ENCODE data around the gene ARSI.

The ARSI gene

DNA sequence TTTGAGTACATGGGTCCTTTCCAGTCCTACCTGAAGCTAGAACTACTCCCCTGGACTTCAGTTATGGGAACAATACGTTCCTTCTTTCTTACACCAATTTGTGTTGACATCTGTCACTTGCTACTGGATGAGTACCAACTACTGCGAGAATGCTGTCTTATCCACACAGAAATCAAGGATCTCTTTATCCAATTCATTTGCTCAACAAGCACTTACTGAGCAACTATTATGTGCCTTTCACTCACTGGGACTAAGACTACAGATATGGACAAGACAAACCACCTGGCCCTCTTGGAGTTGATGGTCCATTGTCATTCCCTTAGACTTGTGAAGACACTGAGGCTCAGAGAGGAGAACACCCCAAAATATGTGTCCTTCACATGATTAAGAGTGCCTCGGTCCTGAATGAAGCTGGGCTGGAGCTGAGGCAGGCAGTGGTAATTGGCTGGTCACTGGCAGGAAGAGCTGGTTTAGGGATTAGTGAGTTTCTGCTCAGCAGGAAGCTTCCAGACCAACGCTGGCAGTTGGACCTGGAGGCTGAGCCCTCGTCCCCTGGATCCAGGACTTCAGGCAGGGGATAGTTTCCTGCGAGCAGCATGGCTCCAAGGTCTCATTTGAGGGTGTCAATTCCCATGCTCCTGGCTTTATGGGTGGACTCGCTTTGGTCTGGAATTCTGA lies 8.4 kb upstream of the ARSI start:
- Histone ChIP-seq H3K9ac (no peak overlapping the region), H3K4me2 (ENCODE audit: low read length) (no peak overlapping the region), H3K36me3 (ENCODE audit: control insufficient read depth, insufficient read depth, low read length) (no peaks in the 10 kb centered on the region), H3K9me3 (ENCODE audit: control insufficient read depth, low read length) (no peaks in the 10 kb centered on the region), H2AFZ (no peak overlapping the region), H3K27me3 (ENCODE audit: control insufficient read depth, insufficient read depth, low read length) (no peaks in the 10 kb centered on the region), H3K79me2 (no peaks in the 10 kb centered on the region), H3K27ac (no peak overlapping the region), H3K4me1 (no peaks in the 10 kb centered on the region), H3K4me3 (ENCODE audit: low read depth, low read length) (no peak overlapping the region)
- TF ChIP-seq, protein P1, sequence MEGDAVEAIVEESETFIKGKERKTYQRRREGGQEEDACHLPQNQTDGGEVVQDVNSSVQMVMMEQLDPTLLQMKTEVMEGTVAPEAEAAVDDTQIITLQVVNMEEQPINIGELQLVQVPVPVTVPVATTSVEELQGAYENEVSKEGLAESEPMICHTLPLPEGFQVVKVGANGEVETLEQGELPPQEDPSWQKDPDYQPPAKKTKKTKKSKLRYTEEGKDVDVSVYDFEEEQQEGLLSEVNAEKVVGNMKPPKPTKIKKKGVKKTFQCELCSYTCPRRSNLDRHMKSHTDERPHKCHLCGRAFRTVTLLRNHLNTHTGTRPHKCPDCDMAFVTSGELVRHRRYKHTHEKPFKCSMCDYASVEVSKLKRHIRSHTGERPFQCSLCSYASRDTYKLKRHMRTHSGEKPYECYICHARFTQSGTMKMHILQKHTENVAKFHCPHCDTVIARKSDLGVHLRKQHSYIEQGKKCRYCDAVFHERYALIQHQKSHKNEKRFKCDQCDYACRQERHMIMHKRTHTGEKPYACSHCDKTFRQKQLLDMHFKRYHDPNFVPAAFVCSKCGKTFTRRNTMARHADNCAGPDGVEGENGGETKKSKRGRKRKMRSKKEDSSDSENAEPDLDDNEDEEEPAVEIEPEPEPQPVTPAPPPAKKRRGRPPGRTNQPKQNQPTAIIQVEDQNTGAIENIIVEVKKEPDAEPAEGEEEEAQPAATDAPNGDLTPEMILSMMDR (IDR thresholded peaks at IDR 0.05), result no peak

DNA sequence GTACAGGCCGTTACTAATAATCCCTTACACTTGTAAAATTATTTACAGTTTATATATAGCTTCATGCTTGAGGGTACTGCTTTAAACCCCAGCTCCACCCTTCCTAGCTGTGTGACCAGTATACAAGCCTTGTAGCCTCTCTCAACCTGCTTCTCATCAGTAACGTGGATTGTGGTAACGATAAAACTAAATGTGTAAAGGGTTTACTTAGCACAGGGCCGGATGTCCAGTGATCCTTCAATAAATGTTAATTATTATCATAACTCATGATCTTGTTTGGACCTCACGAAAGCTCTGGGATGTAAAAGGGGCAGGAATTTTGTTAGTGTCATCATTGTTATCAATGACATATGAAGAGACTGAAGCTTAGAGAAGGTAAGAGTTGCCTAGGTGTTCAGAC lies 7.5 kb upstream of the ARSI start:
- no peaks in the 10 kb centered on the region for H3K4me1 ChIP-seq
- H3K79me2 ChIP-seq, result no peaks in the 10 kb centered on the region
- H2AFZ ChIP-seq, result no peak overlapping the region
- no peaks in the 10 kb centered on the region for H3K27me3 ChIP-seq (ENCODE audit: control insufficient read depth, insufficient read depth, low read length)
- H3K4me2 ChIP-seq (ENCODE audit: low read length), result no peak overlapping the region
- no peak overlapping the region for H3K4me3 ChIP-seq (ENCODE audit: low read depth, low read length)
- no peak overlapping the region for H3K27ac ChIP-seq
- H3K9ac ChIP-seq, result no peak overlapping the region
- TF ChIP-seq, protein P1 (IDR thresholded peaks at IDR 0.05), result no peak
- no peaks in the 10 kb centered on the region for H3K36me3 ChIP-seq (ENCODE audit: control insufficient read depth, insufficient read depth, low read length)
- H3K9me3 ChIP-seq (ENCODE audit: control insufficient read depth, low read length), result no peaks in the 10 kb centered on the region

DNA sequence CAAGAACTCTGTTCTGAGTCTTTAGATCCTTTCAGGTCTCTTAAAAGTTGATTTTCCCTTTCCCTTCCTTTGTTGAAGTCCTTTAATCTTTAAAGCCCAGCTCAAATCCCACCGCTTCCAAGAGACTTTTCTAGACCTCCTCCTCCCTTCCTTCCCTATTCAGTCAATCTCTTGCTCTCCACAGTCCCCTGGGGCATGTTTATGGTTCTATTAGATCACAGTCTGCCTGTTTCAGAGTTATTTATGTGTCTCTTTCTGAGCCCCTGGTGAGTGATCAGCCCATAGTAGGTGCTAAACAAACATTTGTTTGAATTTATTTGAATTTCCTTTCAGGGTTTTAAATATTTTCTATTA lies 7.2 kb upstream of the ARSI start:
- Histone ChIP-seq H3K36me3 (ENCODE audit: control insufficient read depth, insufficient read depth, low read length) (no peaks in the 10 kb centered on the region), H3K27me3 (ENCODE audit: control insufficient read depth, insufficient read depth, low read length) (no peaks in the 10 kb centered on the region), H3K9me3 (ENCODE audit: control insufficient read depth, low read length) (no peaks in the 10 kb centered on the region), H2AFZ (no peak overlapping the region), H3K27ac (no peak overlapping the region), H3K4me1 (no peaks in the 10 kb centered on the region), H3K4me2 (ENCODE audit: low read length) (no peak overlapping the region), H3K4me3 (ENCODE audit: low read depth, low read length) (no peak overlapping the region), H3K9ac (no peak overlapping the region), H3K79me2 (no peaks in the 10 kb centered on the region)
- TF ChIP-seq, protein P1 (IDR thresholded peaks at IDR 0.05), result no peak

DNA sequence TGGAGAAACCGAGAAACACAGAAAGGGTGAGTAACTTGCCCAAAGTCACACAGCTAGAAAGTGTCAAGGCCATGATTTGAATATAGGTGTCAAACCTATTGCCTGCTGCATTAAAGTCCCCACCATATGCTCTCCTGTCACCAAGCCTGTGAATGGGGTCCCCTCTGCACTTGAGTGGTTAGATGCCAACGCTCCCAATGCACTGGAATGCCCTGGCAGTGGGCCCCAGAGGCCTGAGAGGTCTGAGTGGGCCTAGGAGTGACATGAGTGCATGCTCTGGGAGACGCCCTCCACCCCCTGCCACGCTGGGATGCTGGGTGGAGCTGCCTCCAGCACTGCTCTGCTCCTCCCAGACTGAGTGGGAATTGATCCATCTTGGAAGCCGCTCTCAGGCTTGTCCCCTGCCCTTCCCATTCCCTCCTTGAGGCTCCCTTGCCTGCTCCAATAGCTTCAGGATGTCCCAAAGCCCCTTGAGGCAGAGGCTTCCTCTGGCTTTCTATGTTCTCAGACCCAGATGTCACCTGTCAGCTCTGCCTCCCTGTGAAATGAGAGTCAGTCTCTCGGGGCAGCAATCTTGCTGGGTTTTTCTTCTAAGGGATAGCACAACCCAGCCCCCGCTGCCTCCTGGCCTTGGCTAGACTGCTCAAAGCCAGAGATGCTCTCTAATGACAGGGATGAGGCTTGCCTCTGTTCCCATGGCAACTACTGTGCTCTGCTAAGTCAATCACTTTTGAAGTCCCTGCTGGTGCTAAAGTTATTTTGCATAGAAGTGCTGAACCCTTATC lies 6.6 kb upstream of the ARSI start:
- H3K9me3 ChIP-seq (ENCODE audit: control insufficient read depth, low read length), result no peaks in the 10 kb centered on the region
- H3K27me3 ChIP-seq (ENCODE audit: control insufficient read depth, insufficient read depth, low read length), result no peaks in the 10 kb centered on the region
- H3K4me2 ChIP-seq (ENCODE audit: low read length), result no peak overlapping the region
- H3K9ac ChIP-seq, result no peak overlapping the region
- no peak overlapping the region for H3K4me3 ChIP-seq (ENCODE audit: low read depth, low read length)
- H3K79me2 ChIP-seq, result no peaks in the 10 kb centered on the region
- H3K4me1 ChIP-seq, result no peaks in the 10 kb centered on the region
- H3K27ac ChIP-seq, result no peak overlapping the region
- no peaks in the 10 kb centered on the region for H3K36me3 ChIP-seq (ENCODE audit: control insufficient read depth, insufficient read depth, low read length)
- TF ChIP-seq, protein P1 (IDR thresholded peaks at IDR 0.05), result no peak
- H2AFZ ChIP-seq, result no peak overlapping the region

Measured in parathyroid adenoma (tissue), 2 donors.